Activated B cell treated with CpG ODN at 0.5 μM for 24 hours (primary cell): ENCODE results near the gene KCNJ4. TPM values are rescaled to one million over a fixed set of nuclear protein-coding genes. Genes with fewer than 3 reads are reported as not detected.
A peak's percentile ranks its signal among the peaks of the same experiment; 100 is the strongest.

Source experiments
- ATAC-seq: fragments of 200-7000 bp; cut with Tn5 transposase; one replicate; pipeline ENCODE4 v1.10.0; 2021; ENCODE audit warnings: low read depth, mild to moderate bottlenecking, moderate library complexity
- CTCF ChIA-PET: fragments of 350-600 bp; sonication (Branson Sonifier 250); formaldehyde crosslinking; loops from one replicate; lab custom pipeline; 2021; ENCODE audit warnings: antibody characterized with exemption; lab: Charles Lee
- POLR2A ChIA-PET: fragments of 350-600 bp; sonication (Branson Sonifier 250); formaldehyde crosslinking; loops from one replicate; lab custom pipeline; 2021; ENCODE audit warnings: antibody characterized with exemption; lab: Charles Lee
- DNase-seq: peaks from one replicate; pipeline ENCODE4 v3.0.0; 2022
- H3K27ac Mint-ChIP-seq: one replicate; pipeline ENCODE4 v1.8.0; 2020; ENCODE audit warnings: mixed read lengths
- H3K27me3 Mint-ChIP-seq: one replicate; pipeline ENCODE4 v1.8.0; 2021; ENCODE audit warnings: mixed read lengths
- H3K36me3 Mint-ChIP-seq: one replicate; pipeline ENCODE4 v1.8.0; 2021; ENCODE audit warnings: low read depth, mixed read lengths
- H3K4me1 Mint-ChIP-seq: one replicate; pipeline ENCODE4 v1.8.0; 2021; ENCODE audit warnings: mixed read lengths
- H3K4me3 Mint-ChIP-seq: one replicate; pipeline ENCODE4 v1.8.0; 2020; ENCODE audit warnings: mild to moderate bottlenecking, mixed read lengths
- H3K9me3 Mint-ChIP-seq: one replicate; pipeline ENCODE4 v1.8.0; 2020; ENCODE audit warnings: mixed read lengths
- intact Hi-C: fragments of 100-400 bp; cut with micrococcal nuclease; formaldehyde crosslinking; loops from one replicate; pipeline ENCODE4 v1.15.1; 2024
- total RNA-seq: library from RNA; stranded (reverse); gene quantifications from 2 replicates; pipeline ENCODE4 v1.2.3, GENCODE V29; 2022
- TF ChIP-seq, protein P1 (sequence below): fragments of 200-600 bp; IDR thresholded peaks from one replicate; pipeline ENCODE4 v1.8.0; 2022; ENCODE audit warnings: antibody characterized with exemption, mild to moderate bottlenecking

KCNJ4 gene
- total RNA-seq, 1 donor from 2014 or later = not detected

DNA sequence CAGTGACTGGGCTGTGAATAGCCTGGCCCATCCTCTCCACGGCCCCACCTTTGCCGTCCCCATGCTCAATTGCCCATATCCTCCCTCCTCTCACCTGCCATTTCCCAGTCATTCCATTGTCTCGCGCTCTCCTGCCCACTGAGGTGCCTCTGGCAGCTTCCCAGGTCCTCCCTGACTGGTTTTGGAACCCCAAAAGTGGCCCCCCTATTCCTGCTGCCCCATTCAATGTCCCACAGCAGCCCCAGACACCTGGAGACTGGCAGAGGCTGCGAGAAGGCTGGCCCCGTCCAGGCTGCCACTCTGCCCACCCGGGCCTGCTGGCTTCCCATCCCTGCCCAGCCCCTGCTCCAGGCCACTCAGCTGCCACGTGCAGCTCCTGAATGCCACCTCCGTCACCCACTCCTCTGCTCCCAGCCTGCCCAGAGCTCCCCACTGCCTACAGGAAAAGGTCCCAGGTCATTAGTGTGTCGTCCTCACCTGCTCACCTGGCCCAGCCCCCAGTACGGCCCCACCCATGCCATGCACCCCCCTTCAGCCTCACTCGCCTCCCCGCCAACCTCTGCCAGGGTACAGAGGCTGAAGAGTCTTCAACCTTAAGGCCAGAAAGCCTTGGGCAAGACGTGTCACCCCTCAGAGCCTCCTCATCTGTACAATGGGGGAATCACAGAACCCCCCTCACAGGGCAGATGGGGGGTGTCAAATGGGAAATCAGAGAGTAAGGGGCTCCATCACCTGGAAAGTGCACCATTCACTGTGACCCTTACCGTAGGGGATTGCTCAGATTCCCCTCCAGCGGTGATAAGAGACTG is 37.5 kb downstream of the KCNJ4 start:
- intact Hi-C loops = no loop called here
- ChIA-PET POLR2A (no interaction called here), CTCF (no interaction called here)
- TF ChIP-seq, protein P1, sequence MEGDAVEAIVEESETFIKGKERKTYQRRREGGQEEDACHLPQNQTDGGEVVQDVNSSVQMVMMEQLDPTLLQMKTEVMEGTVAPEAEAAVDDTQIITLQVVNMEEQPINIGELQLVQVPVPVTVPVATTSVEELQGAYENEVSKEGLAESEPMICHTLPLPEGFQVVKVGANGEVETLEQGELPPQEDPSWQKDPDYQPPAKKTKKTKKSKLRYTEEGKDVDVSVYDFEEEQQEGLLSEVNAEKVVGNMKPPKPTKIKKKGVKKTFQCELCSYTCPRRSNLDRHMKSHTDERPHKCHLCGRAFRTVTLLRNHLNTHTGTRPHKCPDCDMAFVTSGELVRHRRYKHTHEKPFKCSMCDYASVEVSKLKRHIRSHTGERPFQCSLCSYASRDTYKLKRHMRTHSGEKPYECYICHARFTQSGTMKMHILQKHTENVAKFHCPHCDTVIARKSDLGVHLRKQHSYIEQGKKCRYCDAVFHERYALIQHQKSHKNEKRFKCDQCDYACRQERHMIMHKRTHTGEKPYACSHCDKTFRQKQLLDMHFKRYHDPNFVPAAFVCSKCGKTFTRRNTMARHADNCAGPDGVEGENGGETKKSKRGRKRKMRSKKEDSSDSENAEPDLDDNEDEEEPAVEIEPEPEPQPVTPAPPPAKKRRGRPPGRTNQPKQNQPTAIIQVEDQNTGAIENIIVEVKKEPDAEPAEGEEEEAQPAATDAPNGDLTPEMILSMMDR = no peak
- ATAC-seq = no peak
- no peak overlapping the region for H3K27ac Mint-ChIP-seq
- no peaks in the 10 kb centered on the region for H3K9me3 Mint-ChIP-seq
- H3K4me3 Mint-ChIP-seq = no peak overlapping the region
- DNase-seq = no peak
- H3K4me1 Mint-ChIP-seq = peaks cover 1% of the 10 kb centered on the region
- no peaks in the 10 kb centered on the region for H3K27me3 Mint-ChIP-seq
- no peaks in the 10 kb centered on the region for H3K36me3 Mint-ChIP-seq

DNA sequence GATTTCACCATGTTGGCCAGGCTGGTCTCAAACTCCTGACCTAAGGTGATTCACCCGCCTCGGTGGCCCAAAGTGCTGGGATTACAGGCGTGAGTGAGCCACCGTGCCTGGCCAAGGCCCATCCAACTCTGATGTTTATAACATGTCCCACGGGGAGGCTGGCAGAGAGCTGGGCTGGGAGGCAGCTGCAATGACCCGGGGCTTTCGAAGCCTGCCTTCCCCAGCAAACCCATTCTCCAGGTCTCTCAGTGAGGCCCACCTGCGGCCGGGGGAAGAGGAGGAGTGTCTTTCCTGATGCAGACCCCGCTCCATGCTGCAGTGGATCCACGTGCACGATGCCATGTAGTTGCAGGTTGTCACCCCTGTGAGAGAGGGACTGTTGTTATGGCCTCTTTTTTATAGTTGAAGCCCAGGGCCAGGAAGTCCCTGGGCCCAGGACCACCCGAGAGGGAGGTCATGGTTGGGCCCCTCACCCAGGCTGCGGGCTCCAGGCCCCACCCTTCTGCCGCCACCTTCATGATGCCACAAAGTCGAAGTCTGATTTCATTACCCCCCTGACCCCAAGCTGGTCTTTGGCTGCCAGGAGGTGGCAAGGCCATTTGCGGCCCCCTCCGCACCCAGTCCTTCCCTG is 38.3 kb downstream of the KCNJ4 start:
- TF ChIP-seq, protein P1 = no peak
- Mint-ChIP-seq H3K36me3 (no peaks in the 10 kb centered on the region), H3K27ac (no peak overlapping the region), H3K9me3 (no peaks in the 10 kb centered on the region), H3K4me1 (peaks cover 4% of the 10 kb centered on the region), H3K4me3 (no peak overlapping the region), H3K27me3 (no peaks in the 10 kb centered on the region)
- ChIA-PET CTCF (no interaction called here), POLR2A (no interaction called here)
- no peak for ATAC-seq
- no peak for DNase-seq
- intact Hi-C loops = no loop called here

DNA sequence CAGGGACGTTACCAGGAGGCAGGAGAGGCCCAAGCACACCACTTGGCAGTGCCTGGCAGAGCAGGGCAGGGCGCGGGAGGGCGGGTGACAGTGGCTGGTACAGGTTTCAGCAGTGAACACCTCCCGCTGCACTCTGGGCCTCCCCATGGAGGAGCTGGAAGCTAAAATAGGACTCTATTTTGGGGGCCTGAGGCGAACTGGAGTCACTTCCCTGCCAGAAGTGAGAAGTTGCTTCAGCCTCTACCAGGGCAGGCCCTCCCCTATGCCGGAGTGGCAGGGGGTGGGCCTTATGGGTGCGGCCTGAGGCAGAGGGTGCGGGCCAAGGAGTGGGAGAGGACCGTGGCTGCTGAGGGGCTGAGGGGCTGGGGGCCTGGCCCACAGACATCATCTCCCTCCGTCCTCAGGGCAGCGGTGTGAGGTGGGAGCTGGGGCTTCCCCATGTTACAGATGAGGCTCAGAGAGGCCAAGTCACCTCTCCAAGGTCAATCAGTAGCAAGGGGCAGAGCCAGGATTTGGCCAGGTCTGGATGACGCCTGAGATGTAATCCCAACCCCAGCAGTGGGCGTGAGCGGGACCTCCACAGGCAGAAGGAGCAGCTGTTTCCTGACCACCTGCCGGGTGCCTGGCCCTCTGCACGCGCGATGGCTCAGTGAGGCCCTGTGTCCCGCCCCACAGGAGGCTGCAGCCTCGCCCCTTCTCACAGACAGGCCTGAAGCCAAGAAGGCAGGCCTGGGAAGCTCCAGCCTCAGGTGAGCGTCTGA is 39.3 kb downstream of the KCNJ4 start:
- Mint-ChIP-seq H3K4me1 (peaks cover 4% of the 10 kb centered on the region), H3K36me3 (no peaks in the 10 kb centered on the region), H3K4me3 (no peak overlapping the region), H3K9me3 (no peaks in the 10 kb centered on the region), H3K27ac (no peak overlapping the region), H3K27me3 (no peaks in the 10 kb centered on the region)
- CTCF ChIA-PET = no interaction called here
- ATAC-seq (no peak), DNase-seq (no peak)
- intact Hi-C loops = no loop called here
- POLR2A ChIA-PET = interaction anchor here (0.7 kb wide), 1 partner anchor 32 kb away, joined by 3 read pairs; no protein-coding TSS in a partner anchor
- TF ChIP-seq, protein P1 = no peak

DNA sequence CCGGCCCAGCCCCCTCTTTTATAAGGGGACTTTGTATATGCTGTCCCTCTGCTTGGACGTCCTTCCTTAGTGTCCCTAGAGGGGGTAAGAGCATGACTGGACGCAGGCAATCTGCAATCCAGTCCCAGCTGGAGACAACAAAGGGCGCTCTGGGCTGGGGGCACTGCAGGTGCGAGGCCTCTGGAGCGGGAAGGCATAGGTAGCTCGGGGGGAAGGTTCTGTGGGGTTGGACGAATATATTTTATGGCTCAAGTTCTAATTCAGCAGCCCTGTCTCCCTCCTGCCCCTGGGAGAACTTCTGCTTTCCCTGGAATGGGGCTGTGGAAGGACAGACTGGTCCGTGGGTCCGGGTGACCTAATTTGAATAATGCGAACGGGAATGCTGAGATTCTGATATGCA is 40.0 kb downstream of the KCNJ4 start:
- DNase-seq (peak; percentile 12), ATAC-seq (no peak)
- TF ChIP-seq, protein P1 = no peak
- intact Hi-C loops = no loop called here
- H3K27me3 Mint-ChIP-seq = no peaks in the 10 kb centered on the region
- ChIA-PET CTCF (no interaction called here), POLR2A (no interaction called here)
- no peak overlapping the region for H3K27ac Mint-ChIP-seq
- no peaks in the 10 kb centered on the region for H3K9me3 Mint-ChIP-seq
- H3K4me3 Mint-ChIP-seq = no peak overlapping the region
- peaks cover 4% of the 10 kb centered on the region for H3K4me1 Mint-ChIP-seq
- no peaks in the 10 kb centered on the region for H3K36me3 Mint-ChIP-seq

DNA sequence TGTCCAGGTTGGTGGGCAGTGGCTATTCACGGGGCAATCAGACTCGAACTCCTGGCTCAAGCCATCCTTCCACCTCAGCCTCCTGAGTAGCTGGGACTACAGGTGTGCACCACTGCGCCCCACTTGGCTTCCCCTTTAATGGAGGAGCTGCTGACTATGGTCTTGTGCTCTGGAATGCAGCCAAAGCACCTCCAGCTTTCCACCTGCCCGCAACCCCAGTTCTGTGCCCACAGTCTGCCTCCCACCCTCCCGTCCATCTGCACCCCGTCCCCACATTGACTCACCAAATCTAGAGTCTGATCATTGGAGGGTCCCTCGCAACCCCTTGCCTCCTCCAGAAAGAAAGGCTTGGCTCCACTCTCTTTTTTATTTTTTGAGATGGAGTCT is 41.0 kb downstream of the KCNJ4 start:
- CTCF ChIA-PET = interaction anchor here (1.3 kb wide), 1 partner anchor 361 kb away, joined by 4 read pairs; no protein-coding TSS in a partner anchor
- no peak overlapping the region for H3K27ac Mint-ChIP-seq
- ATAC-seq = no peak
- H3K27me3 Mint-ChIP-seq = no peaks in the 10 kb centered on the region
- peaks cover 4% of the 10 kb centered on the region for H3K4me1 Mint-ChIP-seq
- H3K9me3 Mint-ChIP-seq = no peaks in the 10 kb centered on the region
- no peaks in the 10 kb centered on the region for H3K36me3 Mint-ChIP-seq
- no peak for DNase-seq
- no peak overlapping the region for H3K4me3 Mint-ChIP-seq
- intact Hi-C loops = loop anchor here (5.0 kb wide), 1 partner anchor 158 kb away; the partner anchor contains the start of gene DMC1
- TF ChIP-seq, protein P1 = no peak
- POLR2A ChIA-PET = no interaction called here
